Ovary (tissue), 9 donors: ENCODE data around the gene UBA5. TPM values are rescaled to one million over a fixed set of nuclear protein-coding genes. Genes with fewer than 3 reads are reported as not detected.

Experiments
- DNase-seq, 5 donors: peaks; one replicate each; pipeline ENCODE4 v3.0.0-alpha.2; 2019 to 2020
- H3K27ac ChIP-seq, 2 donors: fragments of 200-600 bp; one replicate each; pipeline versions ENCODE4 v1.5.1 to v1.8.0; 2019 to 2022
- H3K27me3 ChIP-seq: fragments of 200-600 bp; one replicate; pipeline ENCODE4 v1.8.0; 2022
- H3K36me3 ChIP-seq: fragments of 200-600 bp; sonication (generic); one replicate; pipeline ENCODE4 v1.5.1; 2019
- H3K4me1 ChIP-seq: one replicate; pipeline ENCODE4 v1.8.1; 2013; ENCODE audit warnings: mild to moderate bottlenecking, moderate library complexity; ENCODE audit not compliant: insufficient read depth
- H3K4me3 ChIP-seq: fragments of 200-600 bp; sonication (generic); one replicate; pipeline ENCODE4 v1.5.1; 2017
- H3K9me3 ChIP-seq, 2 donors: fragments of 200-600 bp in 1 of 2; sonication (generic) in 1 of 2; one replicate each; pipeline versions ENCODE4 v1.5.1 to v1.8.1; 2013 to 2019; ENCODE audit warnings: mild to moderate bottlenecking in 1 of 2, moderate library complexity in 1 of 2
- EP300 ChIP-seq: sonication (generic); formaldehyde crosslinking; IDR thresholded peaks from one replicate; pipeline ENCODE4 v1.6.1; 2017; ENCODE audit warnings: antibody characterized with exemption
- POLR2A ChIP-seq: fragments of 450-650 bp; IDR thresholded peaks from one replicate; pipeline ENCODE4 v1.6.1; 2017; ENCODE audit warnings: antibody characterized with exemption, mild to moderate bottlenecking, moderate library complexity
- WGBS, 3 donors: extraction: QIAGEN DNeasy Blood & Tissue Kit in 1 of 3; methylation state at CpG; one replicate each; pipeline versions ENCODE4 v1.1.5 to v1.1.7; 2013 to 2017; 5-methylcytosine and 5-hydroxymethylcytosine counted together
- intact Hi-C, 4 donors: fragments of 100-400 bp; cut with DNase I; formaldehyde crosslinking; loops; one replicate each; pipeline versions ENCODE4 v1.11.0 to v1.15.1; 2022 to 2023
- polyA plus RNA-seq, 2 donors: library from polyadenylated mRNA; stranded (reverse); fragments of 200-250 nt in 1 of 2; fragments of 350-450 nt in 1 of 2; fragmentation: Illumina TruSeq in 1 of 2; extraction: RNeasy Lipid Tissue Mini Kit (QIAGEN cat#74804) in 1 of 2; gene quantifications; one replicate each; pipeline ENCODE4 v1.2.3, GENCODE V29; 2013 to 2014
- total RNA-seq, 7 donors: library from RNA; depleted of rRNA in 2 of 7; stranded (reverse); fragments of >200 nt in 2 of 7; fragmentation: NEBNext Ultra II Directional in 3 of 7; extraction: Animal tissue kit (Norgen Biotek cat#: 25700) in 3 of 7; gene quantifications; one replicate each; pipeline versions ENCODE4 v1.1.0 to v1.2.4, GENCODE V29; 2016 to 2023
- TF ChIP-seq, protein P1 (sequence below), 3 donors: fragments of 450-650 bp in 2 of 3; fragments of 200-600 bp in 1 of 3; IDR thresholded peaks; one replicate each; pipeline versions ENCODE4 v1.5.1 to v1.8.0; 2016 to 2022; ENCODE audit warnings: antibody characterized with exemption in 3 of 3, mild to moderate bottlenecking in 1 of 3
- donor health status: DM: no; HTN: no; CAD: no; lungs with moderate emphysema.
- donor health status: DM: no; HTN: no; CAD: no.
- donor health status: Bipolar disorder and iron deficiency.
- donor health status: DM: yes; HTN: yes; CAD: no.
- donor health status: DM: no; HTN: no; CAD: no.
- donor health status: DM: yes; HTN: yes; CAD: no.

UBA5 gene
- total and polyA plus RNA-seq, 9 donors = 15.6 to 40.6 (median 29.1) TPM

GRCh38 chr3:132669256-132669777 is 9.2 kb downstream of the UBA5 start:
- intact Hi-C loops = no loop called here
- H3K36me3 ChIP-seq = no peaks in the 10 kb centered on the region
- no peak overlapping the region for H3K4me3 ChIP-seq
- 91 to 94% (median 93%) methylated on average over 5 of the region's 5 CpGs for WGBS, 3 donors
- no peaks in the 10 kb centered on the region for H3K9me3 ChIP-seq
- no peak for DNase-seq
- no peaks in the 10 kb centered on the region for H3K27me3 ChIP-seq
- H3K27ac ChIP-seq = no peak overlapping the region
- TF ChIP-seq POLR2A (no peak), EP300 (no peak)
- TF ChIP-seq, protein P1, sequence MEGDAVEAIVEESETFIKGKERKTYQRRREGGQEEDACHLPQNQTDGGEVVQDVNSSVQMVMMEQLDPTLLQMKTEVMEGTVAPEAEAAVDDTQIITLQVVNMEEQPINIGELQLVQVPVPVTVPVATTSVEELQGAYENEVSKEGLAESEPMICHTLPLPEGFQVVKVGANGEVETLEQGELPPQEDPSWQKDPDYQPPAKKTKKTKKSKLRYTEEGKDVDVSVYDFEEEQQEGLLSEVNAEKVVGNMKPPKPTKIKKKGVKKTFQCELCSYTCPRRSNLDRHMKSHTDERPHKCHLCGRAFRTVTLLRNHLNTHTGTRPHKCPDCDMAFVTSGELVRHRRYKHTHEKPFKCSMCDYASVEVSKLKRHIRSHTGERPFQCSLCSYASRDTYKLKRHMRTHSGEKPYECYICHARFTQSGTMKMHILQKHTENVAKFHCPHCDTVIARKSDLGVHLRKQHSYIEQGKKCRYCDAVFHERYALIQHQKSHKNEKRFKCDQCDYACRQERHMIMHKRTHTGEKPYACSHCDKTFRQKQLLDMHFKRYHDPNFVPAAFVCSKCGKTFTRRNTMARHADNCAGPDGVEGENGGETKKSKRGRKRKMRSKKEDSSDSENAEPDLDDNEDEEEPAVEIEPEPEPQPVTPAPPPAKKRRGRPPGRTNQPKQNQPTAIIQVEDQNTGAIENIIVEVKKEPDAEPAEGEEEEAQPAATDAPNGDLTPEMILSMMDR (IDR thresholded peaks at IDR 0.05) = no peak
- H3K4me1 ChIP-seq = no peaks in the 10 kb centered on the region

- H3K36me3 ChIP-seq = no peaks in the 10 kb centered on the region
- H3K4me1 ChIP-seq = no peaks in the 10 kb centered on the region
- no peaks in the 10 kb centered on the region for H3K27me3 ChIP-seq
- no peaks in the 10 kb centered on the region for H3K9me3 ChIP-seq
- intact Hi-C loops = no loop called here
- no peak for DNase-seq
- no peak overlapping the region for H3K4me3 ChIP-seq
- TF ChIP-seq POLR2A (no peak), EP300 (no peak)
- TF ChIP-seq, protein P1 (IDR thresholded peaks at IDR 0.05) = no peak
- H3K27ac ChIP-seq = no peak overlapping the region
These were observed 15.3 kb downstream of the UBA5 start for GRCh38 chr3:132675408-132675807.

DNA sequence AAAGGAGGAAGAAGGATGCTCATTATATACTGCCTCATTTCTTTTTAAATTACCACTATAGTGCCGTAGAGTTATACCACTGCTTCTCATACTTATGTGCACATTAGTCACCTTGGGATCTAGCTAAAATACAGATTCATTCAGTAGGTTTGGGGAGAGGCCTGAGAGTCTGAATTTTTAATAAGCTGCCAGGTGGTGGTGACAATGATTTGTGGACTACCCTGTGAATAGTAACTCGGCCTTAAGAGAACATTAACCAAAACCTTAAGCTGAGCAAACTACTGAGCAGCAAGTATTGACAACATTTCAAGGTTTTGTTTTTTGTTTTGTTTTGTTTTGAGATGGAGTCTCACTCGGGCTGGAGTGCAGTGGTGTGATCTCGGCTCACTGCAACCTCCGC is 19.8 kb downstream of the UBA5 start:
- no peaks in the 10 kb centered on the region for H3K4me1 ChIP-seq
- H3K9me3 ChIP-seq = no peaks in the 10 kb centered on the region
- TF ChIP-seq EP300 (no peak), POLR2A (no peak)
- TF ChIP-seq, protein P1 (IDR thresholded peaks at IDR 0.05) = no peak
- 59 to 77% (median 62%) methylated on average over 5 of the region's 5 CpGs for WGBS, 3 donors
- H3K27ac ChIP-seq = no peak overlapping the region
- intact Hi-C loops = no loop called here
- no peaks in the 10 kb centered on the region for H3K27me3 ChIP-seq
- H3K4me3 ChIP-seq = no peak overlapping the region
- no peaks in the 10 kb centered on the region for H3K36me3 ChIP-seq
- no peak for DNase-seq

- Histone ChIP-seq H3K4me1 (no peaks in the 10 kb centered on the region), H3K36me3 (no peaks in the 10 kb centered on the region), H3K9me3 (no peaks in the 10 kb centered on the region), H3K27ac (no peak overlapping the region), H3K4me3 (no peak overlapping the region), H3K27me3 (no peaks in the 10 kb centered on the region)
- TF ChIP-seq, protein P1 (IDR thresholded peaks at IDR 0.05) = no peak
- no peak for TF ChIP-seq EP300
- TF ChIP-seq POLR2A = no peak
- WGBS, 3 donors = 98% methylated on average over 3 of the region's 3 CpGs
- no peak for DNase-seq
- intact Hi-C loops = no loop called here
These were observed 21.3 kb downstream of the UBA5 start for GRCh38 chr3:132681421-132681820.
